C4-2B (cell line): Measurements from ENCODE around the gene COL9A1.

Experiments
- ZFX ChIP-seq: fragments of 450-650 bp; IDR thresholded peaks from 2 replicates; pipeline ENCODE4 v1.6.1; 2017
- TF ChIP-seq, protein P1 (sequence below): fragments of 450-650 bp; conservative IDR thresholded peaks from 2 replicates; pipeline ENCODE4 v1.5.1; 2017; ENCODE audit warnings: mild to moderate bottlenecking

GRCh38 chr6:70292193-70292592 is 10.7 kb downstream of the COL9A1 start:
- TF ChIP-seq, protein P1, sequence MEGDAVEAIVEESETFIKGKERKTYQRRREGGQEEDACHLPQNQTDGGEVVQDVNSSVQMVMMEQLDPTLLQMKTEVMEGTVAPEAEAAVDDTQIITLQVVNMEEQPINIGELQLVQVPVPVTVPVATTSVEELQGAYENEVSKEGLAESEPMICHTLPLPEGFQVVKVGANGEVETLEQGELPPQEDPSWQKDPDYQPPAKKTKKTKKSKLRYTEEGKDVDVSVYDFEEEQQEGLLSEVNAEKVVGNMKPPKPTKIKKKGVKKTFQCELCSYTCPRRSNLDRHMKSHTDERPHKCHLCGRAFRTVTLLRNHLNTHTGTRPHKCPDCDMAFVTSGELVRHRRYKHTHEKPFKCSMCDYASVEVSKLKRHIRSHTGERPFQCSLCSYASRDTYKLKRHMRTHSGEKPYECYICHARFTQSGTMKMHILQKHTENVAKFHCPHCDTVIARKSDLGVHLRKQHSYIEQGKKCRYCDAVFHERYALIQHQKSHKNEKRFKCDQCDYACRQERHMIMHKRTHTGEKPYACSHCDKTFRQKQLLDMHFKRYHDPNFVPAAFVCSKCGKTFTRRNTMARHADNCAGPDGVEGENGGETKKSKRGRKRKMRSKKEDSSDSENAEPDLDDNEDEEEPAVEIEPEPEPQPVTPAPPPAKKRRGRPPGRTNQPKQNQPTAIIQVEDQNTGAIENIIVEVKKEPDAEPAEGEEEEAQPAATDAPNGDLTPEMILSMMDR: no peak
- TF ChIP-seq ZFX: no peak
